ENCODE results near the gene NCOA3. TPM values are rescaled to one million over a fixed set of nuclear protein-coding genes. Genes with fewer than 3 reads are reported as not detected.

The NCOA3 gene
- total RNA-seq, 1 donor from 2014 or later, result 17.9 TPM

DNA sequence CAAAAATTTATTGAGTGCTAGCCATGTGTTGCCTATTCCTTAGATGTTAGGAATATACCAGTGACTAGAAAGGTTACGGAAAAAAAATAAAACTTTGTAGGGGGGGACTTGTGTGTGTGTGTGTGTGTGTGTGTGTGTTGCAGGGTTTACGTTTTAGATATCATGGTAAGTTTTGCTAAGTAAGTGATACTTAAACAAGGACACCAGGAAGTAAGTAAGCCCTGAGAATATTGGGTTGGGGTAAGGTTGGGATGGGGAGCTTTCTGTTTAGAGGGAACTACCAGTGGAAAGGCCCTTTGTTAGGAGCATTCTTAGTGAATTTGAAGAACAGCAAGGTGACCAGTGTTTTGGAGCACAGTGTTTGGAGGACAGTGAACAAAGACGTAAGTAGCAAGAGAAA lies 30.3 kb downstream of the NCOA3 start:
- no peak for TF ChIP-seq CTCF (conservative IDR thresholded peaks at IDR 0.05; ENCODE audit: low read depth, low read length)
- DNase-seq (ENCODE audit: low read depth), result no peak
- H3K4me3 ChIP-seq (ENCODE audit: low read depth, low read length), result no peak overlapping the region

DNA sequence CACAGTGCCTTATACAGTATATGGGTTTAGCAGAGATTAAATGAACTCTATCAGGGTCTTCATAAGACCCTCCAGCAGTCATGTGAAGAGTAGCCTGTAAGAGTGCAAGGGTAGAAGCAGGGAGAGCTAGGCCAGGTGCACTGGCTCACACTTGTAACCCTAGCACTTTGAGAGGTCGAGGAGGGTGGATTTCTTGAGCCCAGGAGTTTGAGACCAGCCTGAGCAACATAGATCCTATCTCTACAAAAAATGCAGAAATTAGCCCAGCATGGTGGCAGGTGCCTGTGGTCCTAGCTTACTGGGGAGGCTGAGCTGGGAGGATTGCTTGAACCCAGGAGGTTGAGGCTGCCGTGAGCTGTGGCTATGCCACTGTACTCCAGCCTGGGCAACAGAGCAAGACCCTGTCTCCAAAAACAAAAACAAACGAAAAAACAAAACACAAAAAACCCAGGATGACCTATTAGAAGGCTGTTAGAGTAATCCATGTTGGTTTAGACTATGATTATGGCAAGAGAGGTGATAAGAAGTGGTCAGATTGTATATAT lies 31.9 kb downstream of the NCOA3 start:
- TF ChIP-seq CTCF (conservative IDR thresholded peaks at IDR 0.05; ENCODE audit: low read depth, low read length), result no peak
- H3K4me3 ChIP-seq (ENCODE audit: low read depth, low read length), result no peak overlapping the region
- no peak for DNase-seq (ENCODE audit: low read depth)

- DNase-seq (ENCODE audit: low read depth), result no peak
- TF ChIP-seq CTCF (conservative IDR thresholded peaks at IDR 0.05; ENCODE audit: low read depth, low read length), result no peak
- H3K4me3 ChIP-seq (ENCODE audit: low read depth, low read length), result no peak overlapping the region
Observed at GRCh38 chr20:47534405-47534804, 32.7 kb downstream of the NCOA3 start.

DNA sequence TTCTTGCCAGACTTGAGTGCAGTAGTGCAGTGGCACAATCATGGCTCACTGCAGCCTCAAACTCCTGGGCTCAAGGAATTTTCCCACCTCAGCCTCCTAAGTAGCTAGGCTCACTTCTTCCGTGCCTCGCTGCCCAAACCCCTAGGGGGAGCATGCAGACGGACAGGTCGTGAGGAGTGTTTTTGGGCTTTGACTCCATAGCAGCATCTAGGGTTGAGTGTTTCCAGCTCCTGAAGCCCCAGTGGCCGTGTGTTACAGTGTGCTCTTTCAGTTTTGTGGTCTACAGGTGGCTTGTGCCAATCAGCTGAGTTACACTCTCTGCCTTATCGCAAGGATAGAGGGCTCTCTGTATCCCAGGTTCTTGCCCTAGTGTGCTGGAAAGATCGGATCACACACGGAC lies 33.4 kb downstream of the NCOA3 start:
- no peak for DNase-seq (ENCODE audit: low read depth)
- TF ChIP-seq CTCF (conservative IDR thresholded peaks at IDR 0.05; ENCODE audit: low read depth, low read length), result peak; percentile 35
- no peak overlapping the region for H3K4me3 ChIP-seq (ENCODE audit: low read depth, low read length)

DNA sequence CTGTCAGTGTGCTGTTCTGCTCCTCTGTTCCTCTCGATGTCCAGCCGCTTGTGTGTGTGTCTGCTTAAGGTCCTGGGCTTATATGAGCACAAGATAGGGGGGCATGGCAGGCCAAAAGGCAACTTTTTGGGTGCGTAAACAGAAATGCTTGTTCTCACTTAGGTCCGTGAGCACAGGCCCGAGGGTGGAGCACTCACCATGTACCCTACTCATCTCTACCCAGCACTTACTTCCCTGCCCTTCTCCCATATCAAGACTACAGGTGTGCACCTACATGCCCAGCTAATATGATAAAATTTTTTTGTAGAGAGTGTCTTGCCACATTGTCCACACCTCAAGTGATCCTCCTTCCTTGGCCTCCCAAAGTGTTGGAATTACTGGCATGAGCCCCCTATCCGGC lies 34.3 kb downstream of the NCOA3 start:
- DNase-seq (ENCODE audit: low read depth), result no peak
- no peak overlapping the region for H3K4me3 ChIP-seq (ENCODE audit: low read depth, low read length)
- TF ChIP-seq CTCF (conservative IDR thresholded peaks at IDR 0.05; ENCODE audit: low read depth, low read length), result no peak

DNA sequence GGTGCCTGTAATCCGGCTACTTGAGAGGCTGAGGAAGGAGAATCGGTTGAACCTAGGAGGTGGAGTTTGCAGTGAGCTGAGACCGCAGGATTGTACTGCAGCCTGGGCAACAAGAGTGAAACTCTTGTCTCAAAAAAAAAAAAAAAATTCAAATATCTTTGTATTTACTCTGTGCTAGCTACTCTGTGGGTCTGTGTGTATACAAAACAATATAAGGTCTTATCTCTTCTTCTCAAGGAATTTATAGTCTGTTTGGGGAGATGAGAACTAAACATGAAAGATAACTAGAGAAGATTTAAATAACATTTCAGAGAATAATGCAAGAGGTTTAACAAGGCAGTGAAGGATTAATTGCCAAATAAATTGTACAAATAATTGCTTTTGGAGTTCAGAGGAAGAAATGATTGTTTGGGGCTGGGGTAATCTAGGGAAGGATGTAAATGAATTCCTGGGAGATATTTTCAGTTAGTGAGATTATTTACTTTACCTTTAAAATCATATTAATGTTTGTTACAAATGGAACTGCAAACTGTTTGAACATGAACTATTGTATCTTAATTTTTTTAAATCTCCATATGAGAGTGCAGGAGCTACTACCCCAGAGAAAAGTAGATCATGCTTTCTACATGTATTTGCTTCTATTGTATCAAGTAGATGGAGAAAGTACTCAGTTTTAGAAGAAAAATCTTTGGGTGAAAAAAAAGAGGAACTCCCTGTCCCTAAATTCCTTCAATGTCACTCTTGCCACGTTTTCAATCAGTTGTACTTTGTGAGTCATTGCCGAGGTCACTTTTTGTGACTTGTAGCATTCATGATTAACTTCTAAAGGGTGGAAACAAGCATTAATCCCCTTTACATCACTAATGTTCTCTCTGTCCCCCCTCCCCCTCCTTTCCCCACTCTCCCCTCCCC lies 39.0 kb downstream of the NCOA3 start:
- DNase-seq (ENCODE audit: low read depth), result no peak
- no peak overlapping the region for H3K4me3 ChIP-seq (ENCODE audit: low read depth, low read length)
- TF ChIP-seq CTCF (conservative IDR thresholded peaks at IDR 0.05; ENCODE audit: low read depth, low read length), result no peak
